Measurements from ENCODE around the gene HYCC1. TPM values are rescaled to one million over a fixed set of nuclear protein-coding genes. Genes with fewer than 3 reads are reported as not detected.

Gene HYCC1
- total and polyA plus RNA-seq, 2 donors (not counting 3 experiments of a cell fraction or from before 2014, with no cell fraction given), result 14.5 to 51.8 TPM

- H3K79me2 ChIP-seq (ENCODE audit: control insufficient read depth, insufficient read depth, low read length), result peaks cover 13% of the 10 kb centered on the region
- H3K27ac ChIP-seq (ENCODE audit: insufficient read depth, low read depth, low read length), result no peak overlapping the region
- H3K27me3 ChIP-seq (ENCODE audit: control insufficient read depth in 2 of 2, insufficient read depth in 2 of 2, low read length in 2 of 2), result no peaks in the 10 kb centered on the region
- H3K9me1 ChIP-seq (replicated peaks; ENCODE audit: control insufficient read depth, extremely low read depth, insufficient read depth, low read length), result no peaks in the 10 kb centered on the region
- no peaks in the 10 kb centered on the region for H3K36me3 ChIP-seq (ENCODE audit: control insufficient read depth in 2 of 2, extremely low read depth in 1 of 2, insufficient read depth in 2 of 2, low read length in 2 of 2)
- no peak for TF ChIP-seq POLR2A (IDR thresholded peaks at IDR 0.05; ENCODE audit: low read depth, low read length)
- peak; percentile 82 for TF ChIP-seq GATA2 (IDR thresholded peaks at IDR 0.05; ENCODE audit: insufficient read depth, insufficient read length, low read depth, low read length)
- no peak for TF ChIP-seq FOS (IDR thresholded peaks at IDR 0.05; ENCODE audit: borderline replicate concordance, insufficient read depth, low read length)
- no peak for TF ChIP-seq JUN (IDR thresholded peaks at IDR 0.05; ENCODE audit: borderline replicate concordance, insufficient read depth, insufficient read length, low read depth)
- TF ChIP-seq POLR2AphosphoS5 (IDR thresholded peaks at IDR 0.05; ENCODE audit: insufficient read depth, low read depth, low read length), result no peak
- intact Hi-C loops (cut with micrococcal nuclease), result no loop called here
- H3K4me1 ChIP-seq (ENCODE audit: control insufficient read depth, extremely low read depth, insufficient read depth, low read length), result peaks cover 17% of the 10 kb centered on the region
- H3K9ac ChIP-seq (replicated peaks; ENCODE audit: extremely low read depth, insufficient read depth, low read length), result no peak overlapping the region
- H2AFZ ChIP-seq (ENCODE audit: low read depth, low read length), result no peak overlapping the region
- peak; percentile 72 for FAIRE-seq
- H3K9me3 ChIP-seq (replicated peaks; ENCODE audit: control insufficient read depth, insufficient read depth, low read length), result no peaks in the 10 kb centered on the region
- no peak overlapping the region for H3K4me2 ChIP-seq (ENCODE audit: insufficient read depth, low read length)
- ChIA-PET CTCF (interaction anchor here (0.7 to 1.4 kb wide), 4 partner anchors 13 to 38 kb away, joined by 3 to 6 read pairs (median 3); no protein-coding TSS in a partner anchor), POLR2A (no interaction called here)
- no TSS peak for BruUV-seq (replicated peaks)
- H4K20me1 ChIP-seq (replicated peaks; ENCODE audit: control insufficient read depth, extremely low read depth, insufficient read depth, low read length), result peaks cover 2% of the 10 kb centered on the region
- DNase-seq (ENCODE audit: low read depth, low spot score), result peak; percentile 77
- dilution Hi-C loops (cut with MboI; ENCODE audit: extremely low pct_ligation_motif_present, low sequenced_read_pairs), result no loop called here
- H3K4me3 ChIP-seq (replicated peaks in 1 of 3; ENCODE audit: insufficient read depth in 1 of 3, low read depth in 1 of 3, low read length in 3 of 3), result no peak overlapping the region
Measured at GRCh38 chr7:22989643-22990587, 24.0 kb downstream of the HYCC1 start.

GRCh38 chr7:22985436-22985835 is 28.5 kb downstream of the HYCC1 start:
- dilution Hi-C loops (cut with MboI; ENCODE audit: extremely low pct_ligation_motif_present, low sequenced_read_pairs) (no loop called here), intact Hi-C loops (cut with micrococcal nuclease) (no loop called here)
- Histone ChIP-seq H3K4me2 (ENCODE audit: insufficient read depth, low read length) (no peak overlapping the region), H3K27me3 (ENCODE audit: control insufficient read depth in 2 of 2, insufficient read depth in 2 of 2, low read length in 2 of 2) (no peaks in the 10 kb centered on the region), H4K20me1 (replicated peaks; ENCODE audit: control insufficient read depth, extremely low read depth, insufficient read depth, low read length) (no peaks in the 10 kb centered on the region), H3K9ac (replicated peaks; ENCODE audit: extremely low read depth, insufficient read depth, low read length) (no peak overlapping the region), H3K4me3 (replicated peaks in 1 of 3; ENCODE audit: insufficient read depth in 1 of 3, low read depth in 1 of 3, low read length in 3 of 3) (no peak overlapping the region), H3K4me1 (ENCODE audit: control insufficient read depth, extremely low read depth, insufficient read depth, low read length) (peaks cover 23% of the 10 kb centered on the region), H2AFZ (ENCODE audit: low read depth, low read length) (no peak overlapping the region), H3K79me2 (ENCODE audit: control insufficient read depth, insufficient read depth, low read length) (no peaks in the 10 kb centered on the region), H3K9me3 (replicated peaks; ENCODE audit: control insufficient read depth, insufficient read depth, low read length) (no peaks in the 10 kb centered on the region), H3K27ac (ENCODE audit: insufficient read depth, low read depth, low read length) (no peak overlapping the region), H3K9me1 (replicated peaks; ENCODE audit: control insufficient read depth, extremely low read depth, insufficient read depth, low read length) (no peaks in the 10 kb centered on the region), H3K36me3 (ENCODE audit: control insufficient read depth in 2 of 2, extremely low read depth in 1 of 2, insufficient read depth in 2 of 2, low read length in 2 of 2) (no peaks in the 10 kb centered on the region)
- BruUV-seq (replicated peaks), result no TSS peak
- DNase-seq (ENCODE audit: low read depth, low spot score), result no peak
- no peak for FAIRE-seq
- ChIA-PET POLR2A (no interaction called here), CTCF (interaction anchor here (0.9 to 1.0 kb wide), 2 partner anchors 27 to 28 kb away, joined by 3 to 5 read pairs; partner anchors contain the start of gene HYCC1)
- TF ChIP-seq POLR2AphosphoS5 (IDR thresholded peaks at IDR 0.05; ENCODE audit: insufficient read depth, low read depth, low read length), result no peak
- no peak for TF ChIP-seq JUN (IDR thresholded peaks at IDR 0.05; ENCODE audit: borderline replicate concordance, insufficient read depth, insufficient read length, low read depth)
- TF ChIP-seq MAX (IDR thresholded peaks at IDR 0.05; ENCODE audit: insufficient read depth, insufficient read length), result no peak
- TF ChIP-seq POLR2A (IDR thresholded peaks at IDR 0.05; ENCODE audit: low read depth, low read length), result no peak
- TF ChIP-seq EZH2 (IDR thresholded peaks at IDR 0.05; ENCODE audit: borderline replicate concordance, low read depth, low read length, severe bottlenecking), result no peak
- no peak for TF ChIP-seq MYC (IDR thresholded peaks at IDR 0.05; ENCODE audit: low read depth, low read length)
- TF ChIP-seq GATA2 (IDR thresholded peaks at IDR 0.05; ENCODE audit: insufficient read depth, insufficient read length, low read depth, low read length), result no peak
- no peak for TF ChIP-seq FOS (IDR thresholded peaks at IDR 0.05; ENCODE audit: borderline replicate concordance, insufficient read depth, low read length)
- no peak for TF ChIP-seq CTCF (IDR thresholded peaks at IDR 0.05; ENCODE audit: extremely low read depth in 1 of 2, insufficient read depth in 1 of 2, low read depth in 1 of 2, low read length in 2 of 2)

Data from endothelial cell of umbilical vein (primary cell).